ENCODE data around the gene ABHD12B. TPM values are rescaled to one million over a fixed set of nuclear protein-coding genes. Genes with fewer than 3 reads are reported as not detected.

ABHD12B gene
- total RNA-seq, 2 donors from 2014 or later, result not detected

GRCh38 chr14:50844391-50844790 lies 27.5 kb upstream of the ABHD12B start:
- H3K27me3 ChIP-seq (replicated peaks; ENCODE audit: insufficient read depth), result no peaks in the 10 kb centered on the region

GRCh38 chr14:50845166-50845565 lies 26.7 kb upstream of the ABHD12B start:
- Histone ChIP-seq H3K4me3 (no peak overlapping the region), H3K36me3 (no peaks in the 10 kb centered on the region), H3K9me3 (no peaks in the 10 kb centered on the region), H3K4me1 (ENCODE audit: control insufficient read depth in 1 of 2, low read depth in 2 of 2) (peaks cover 0 to 7% of the 10 kb centered on the region in 2 donors), H3K27me3 (replicated peaks; ENCODE audit: insufficient read depth) (no peaks in the 10 kb centered on the region), H3K27ac (no peak overlapping the region)
- ATAC-seq (ENCODE audit: insufficient number of reproducible peaks, low FRiP score, low read depth) (no peak), DNase-seq (ENCODE audit: low spot score) (no peak)
- TF ChIP-seq CTCF (IDR thresholded peaks at IDR 0.05), result no peak

More at GRCh38 chr14:50844391-50844790, 27.5 kb upstream of the ABHD12B start:
- peaks cover 0 to 7% of the 10 kb centered on the region in 2 donors for H3K4me1 ChIP-seq (ENCODE audit: control insufficient read depth in 1 of 2, low read depth in 2 of 2)
- no peak overlapping the region for H3K27ac ChIP-seq
- H3K36me3 ChIP-seq, result no peaks in the 10 kb centered on the region
- no peak for TF ChIP-seq CTCF (IDR thresholded peaks at IDR 0.05)
- ATAC-seq (ENCODE audit: insufficient number of reproducible peaks, low FRiP score, low read depth) (no peak), DNase-seq (ENCODE audit: low spot score) (no peak)
- H3K9me3 ChIP-seq, result no peaks in the 10 kb centered on the region
- no peak overlapping the region for H3K4me3 ChIP-seq

- H3K4me1 ChIP-seq (ENCODE audit: control insufficient read depth in 1 of 2, low read depth in 2 of 2), result peaks cover 0 to 7% of the 10 kb centered on the region in 2 donors
- H3K27ac ChIP-seq, result no peak overlapping the region
- no peaks in the 10 kb centered on the region for H3K36me3 ChIP-seq
- TF ChIP-seq CTCF (IDR thresholded peaks at IDR 0.05), result no peak
- no peaks in the 10 kb centered on the region for H3K27me3 ChIP-seq (replicated peaks; ENCODE audit: insufficient read depth)
- H3K9me3 ChIP-seq, result no peaks in the 10 kb centered on the region
- ATAC-seq (ENCODE audit: insufficient number of reproducible peaks, low FRiP score, low read depth), result no peak
- DNase-seq (ENCODE audit: low spot score), result no peak
- no peak overlapping the region for H3K4me3 ChIP-seq
Observed at GRCh38 chr14:50846226-50846880, 25.5 kb upstream of the ABHD12B start.

GRCh38 chr14:50853891-50854290 lies 18.0 kb upstream of the ABHD12B start:
- Histone ChIP-seq H3K36me3 (no peaks in the 10 kb centered on the region), H3K9me3 (no peaks in the 10 kb centered on the region), H3K27ac (no peak overlapping the region), H3K4me3 (no peak overlapping the region), H3K4me1 (ENCODE audit: control insufficient read depth in 1 of 2, low read depth in 2 of 2) (no peaks in the 10 kb centered on the region), H3K27me3 (replicated peaks; ENCODE audit: insufficient read depth) (no peaks in the 10 kb centered on the region)
- no peak for DNase-seq (ENCODE audit: low spot score)
- no peak for TF ChIP-seq CTCF (IDR thresholded peaks at IDR 0.05)
- no peak for ATAC-seq (ENCODE audit: insufficient number of reproducible peaks, low FRiP score, low read depth)

- Histone ChIP-seq H3K4me1 (ENCODE audit: control insufficient read depth in 1 of 2, low read depth in 2 of 2) (peaks cover 0 to 4% of the 10 kb centered on the region in 2 donors), H3K4me3 (no peak overlapping the region), H3K36me3 (no peaks in the 10 kb centered on the region), H3K9me3 (no peaks in the 10 kb centered on the region), H3K27me3 (replicated peaks; ENCODE audit: insufficient read depth) (no peaks in the 10 kb centered on the region), H3K27ac (no peak overlapping the region)
- no peak for DNase-seq (ENCODE audit: low spot score)
- ATAC-seq (ENCODE audit: insufficient number of reproducible peaks, low FRiP score, low read depth), result no peak
- TF ChIP-seq CTCF (IDR thresholded peaks at IDR 0.05), result no peak
Observed at GRCh38 chr14:50854521-50854920, 17.3 kb upstream of the ABHD12B start.

Measured in thoracic aorta (tissue), 2 donors.